WTC11 (cell line): ENCODE data around the gene ASTN2. TPM values are rescaled to one million over a fixed set of nuclear protein-coding genes. Genes with fewer than 3 reads are reported as not detected.

Experiments used
- ATAC-seq: fragments of 200-7000 bp; cut with Tn5 transposase; 2 replicates; pipeline ENCODE4 v1.10.0; 2021; ENCODE audit warnings: mild to moderate bottlenecking, moderate library complexity
- CTCF ChIA-PET: fragments of 300-600 bp; sonication (Branson Sonifier 250); formaldehyde crosslinking; loops from one replicate; lab custom pipeline; 2021; ENCODE audit warnings: antibody characterized with exemption; lab: Charles Lee
- POLR2A ChIA-PET: fragments of 350-600 bp; sonication (Branson Sonifier 250); formaldehyde crosslinking; loops from one replicate; lab custom pipeline; 2021; ENCODE audit warnings: antibody characterized with exemption; lab: Charles Lee
- DNase-seq: peaks from one replicate; pipeline ENCODE4 v3.0.0; 2021; ENCODE audit warnings: low spot score
- H3K27ac Mint-ChIP-seq: 2 replicates; pipeline ENCODE4 v1.8.0; 2021; ENCODE audit warnings: mixed read lengths
- H3K27me3 Mint-ChIP-seq: 2 replicates; pipeline ENCODE4 v1.8.0; 2021; ENCODE audit warnings: low read depth, mild to moderate bottlenecking, moderate library complexity, mixed read lengths
- H3K36me3 Mint-ChIP-seq: 2 replicates; pipeline ENCODE4 v1.8.0; 2021; ENCODE audit warnings: mixed read lengths
- H3K4me1 Mint-ChIP-seq: 2 replicates; pipeline ENCODE4 v1.8.0; 2022; ENCODE audit warnings: mixed read lengths
- H3K4me3 Mint-ChIP-seq: 2 replicates; pipeline ENCODE4 v1.8.0; 2021; ENCODE audit warnings: mild to moderate bottlenecking, moderate library complexity, mixed read lengths
- H3K9me3 Mint-ChIP-seq: 2 replicates; pipeline ENCODE4 v1.8.0; 2021; ENCODE audit warnings: mixed read lengths
- CBFB ChIP-seq: sonication (generic); formaldehyde crosslinking; IDR thresholded peaks from 2 replicates; pipeline ENCODE4 v1.8.1; 2022; ENCODE audit warnings: mild to moderate bottlenecking, low read depth, missing genetic modification reagents
- CREM ChIP-seq: sonication (generic); formaldehyde crosslinking; IDR thresholded peaks from 2 replicates; pipeline ENCODE4 v1.8.1; 2022; ENCODE audit warnings: mild to moderate bottlenecking, missing genetic modification reagents, moderate library complexity
- ERG ChIP-seq: fragments of 250-450 bp; sonication (Bioruptor Pico); IDR thresholded peaks from 2 replicates; pipeline ENCODE4 v1.8.0; 2021; ENCODE audit warnings: mild to moderate bottlenecking
- FOXP1 ChIP-seq: sonication (generic); formaldehyde crosslinking; IDR thresholded peaks from 2 replicates; pipeline ENCODE4 v1.8.0; 2022; ENCODE audit warnings: missing genetic modification reagents, mild to moderate bottlenecking, moderate library complexity, borderline replicate concordance
- HMGXB4 ChIP-seq: sonication (generic); formaldehyde crosslinking; IDR thresholded peaks from 2 replicates; pipeline ENCODE4 v1.8.1; 2023; ENCODE audit warnings: mild to moderate bottlenecking, moderate library complexity, missing genetic modification reagents
- NFATC4 ChIP-seq: fragments of 250-450 bp; sonication (Bioruptor Pico); IDR thresholded peaks from 2 replicates; pipeline ENCODE4 v1.9.0; 2021; ENCODE audit warnings: mild to moderate bottlenecking
- NFYB ChIP-seq: sonication (generic); formaldehyde crosslinking; conservative IDR thresholded peaks from 2 replicates; pipeline ENCODE4 v1.8.0; 2022; ENCODE audit warnings: low read depth, missing genetic modification reagents
- NR1H2 ChIP-seq: sonication (generic); formaldehyde crosslinking; IDR thresholded peaks from 2 replicates; pipeline ENCODE4 v1.9.0; 2021; ENCODE audit warnings: mild to moderate bottlenecking, moderate library complexity, missing genetic modification reagents
- RELA ChIP-seq: sonication (generic); formaldehyde crosslinking; IDR thresholded peaks from 2 replicates; pipeline ENCODE4 v1.8.1; 2022; ENCODE audit warnings: missing genetic modification reagents, mild to moderate bottlenecking, borderline replicate concordance
- RORB ChIP-seq: fragments of 250-450 bp; sonication (Bioruptor Pico); IDR thresholded peaks from 2 replicates; pipeline ENCODE4 v1.9.0; 2021; ENCODE audit warnings: mild to moderate bottlenecking
- ZBTB21 ChIP-seq: sonication (generic); formaldehyde crosslinking; IDR thresholded peaks from 2 replicates; pipeline ENCODE4 v1.8.1; 2023; ENCODE audit warnings: mild to moderate bottlenecking, missing genetic modification reagents, borderline replicate concordance
- ZNF671 ChIP-seq: fragments of 250-450 bp; sonication (Bioruptor Pico); IDR thresholded peaks from 2 replicates; pipeline ENCODE4 v1.8.0; 2021; ENCODE audit warnings: mild to moderate bottlenecking
- total RNA-seq: library from RNA; stranded (reverse); gene quantifications from 3 replicates; pipeline ENCODE4 v1.2.3, GENCODE V29; 2021
- TF ChIP-seq, protein P1 (sequence below): fragments of 200-600 bp; IDR thresholded peaks from 2 replicates; pipeline ENCODE4 v1.8.0; 2022; ENCODE audit warnings: antibody characterized with exemption
- TF ChIP-seq, protein P2 (sequence below): sonication (generic); formaldehyde crosslinking; IDR thresholded peaks from 2 replicates; pipeline ENCODE4 v1.8.1; 2022; ENCODE audit warnings: mild to moderate bottlenecking, missing genetic modification reagents, moderate library complexity, borderline replicate concordance
- TF ChIP-seq, protein P3 (sequence below): sonication (generic); formaldehyde crosslinking; IDR thresholded peaks from 2 replicates; pipeline ENCODE4 v1.8.1; 2023; ENCODE audit warnings: mild to moderate bottlenecking, missing genetic modification reagents, borderline replicate concordance
- TF ChIP-seq, protein P4 (sequence below): sonication (generic); formaldehyde crosslinking; IDR thresholded peaks from 2 replicates; pipeline ENCODE4 v1.8.0; 2022; ENCODE audit warnings: mild to moderate bottlenecking, missing genetic modification reagents
- TF ChIP-seq, protein P5 (sequence below): sonication (generic); formaldehyde crosslinking; conservative IDR thresholded peaks from 2 replicates; pipeline ENCODE4 v1.8.1; 2023; ENCODE audit warnings: mild to moderate bottlenecking, low read depth, missing genetic modification reagents, moderate library complexity
- TF ChIP-seq, protein P6 (sequence below): sonication (generic); formaldehyde crosslinking; IDR thresholded peaks from 2 replicates; pipeline ENCODE4 v1.8.1; 2022; ENCODE audit warnings: missing genetic modification reagents, borderline replicate concordance

ASTN2 gene
- total RNA-seq, 1 experiment from 2014 or later: 16.2 TPM

- CTCF ChIA-PET: no interaction called here
- no peaks in the 10 kb centered on the region for H3K9me3 Mint-ChIP-seq
- H3K27me3 Mint-ChIP-seq: no peaks in the 10 kb centered on the region
These were observed 1032.8 kb downstream of the ASTN2 start for GRCh38 chr9:116382053-116382452.

GRCh38 chr9:116381350-116381749 lies 1033.5 kb downstream of the ASTN2 start:
- H3K27ac Mint-ChIP-seq: no peak overlapping the region

More at GRCh38 chr9:116382053-116382452, 1032.8 kb downstream of the ASTN2 start:
- DNase-seq (no peak), ATAC-seq (no peak)
- no peaks in the 10 kb centered on the region for H3K36me3 Mint-ChIP-seq
- H3K27ac Mint-ChIP-seq: no peak overlapping the region
- no peaks in the 10 kb centered on the region for H3K4me1 Mint-ChIP-seq
- POLR2A ChIA-PET: no interaction called here
- no peak overlapping the region for H3K4me3 Mint-ChIP-seq
- TF ChIP-seq ZNF671 (CRISPR knock-in tag): no peak

More at GRCh38 chr9:116381350-116381749, 1033.5 kb downstream of the ASTN2 start:
- Mint-ChIP-seq H3K9me3 (no peaks in the 10 kb centered on the region), H3K4me3 (no peak overlapping the region), H3K4me1 (no peaks in the 10 kb centered on the region), H3K36me3 (no peaks in the 10 kb centered on the region), H3K27me3 (no peaks in the 10 kb centered on the region)
- DNase-seq (no peak), ATAC-seq (no peak)
- ChIA-PET POLR2A (no interaction called here), CTCF (no interaction called here)
- TF ChIP-seq NFATC4 (CRISPR knock-in tag) (no peak), CREM (CRISPR knock-in tag) (no peak), ZBTB21 (CRISPR knock-in tag) (no peak), HMGXB4 (CRISPR knock-in tag) (no peak), FOXP1 (CRISPR knock-in tag) (no peak), NR1H2 (no peak), RORB (CRISPR knock-in tag) (no peak), NFYB (CRISPR knock-in tag) (no peak), RELA (CRISPR knock-in tag) (no peak), ERG (CRISPR knock-in tag) (no peak), CBFB (CRISPR knock-in tag) (no peak)
- TF ChIP-seq, protein P1, sequence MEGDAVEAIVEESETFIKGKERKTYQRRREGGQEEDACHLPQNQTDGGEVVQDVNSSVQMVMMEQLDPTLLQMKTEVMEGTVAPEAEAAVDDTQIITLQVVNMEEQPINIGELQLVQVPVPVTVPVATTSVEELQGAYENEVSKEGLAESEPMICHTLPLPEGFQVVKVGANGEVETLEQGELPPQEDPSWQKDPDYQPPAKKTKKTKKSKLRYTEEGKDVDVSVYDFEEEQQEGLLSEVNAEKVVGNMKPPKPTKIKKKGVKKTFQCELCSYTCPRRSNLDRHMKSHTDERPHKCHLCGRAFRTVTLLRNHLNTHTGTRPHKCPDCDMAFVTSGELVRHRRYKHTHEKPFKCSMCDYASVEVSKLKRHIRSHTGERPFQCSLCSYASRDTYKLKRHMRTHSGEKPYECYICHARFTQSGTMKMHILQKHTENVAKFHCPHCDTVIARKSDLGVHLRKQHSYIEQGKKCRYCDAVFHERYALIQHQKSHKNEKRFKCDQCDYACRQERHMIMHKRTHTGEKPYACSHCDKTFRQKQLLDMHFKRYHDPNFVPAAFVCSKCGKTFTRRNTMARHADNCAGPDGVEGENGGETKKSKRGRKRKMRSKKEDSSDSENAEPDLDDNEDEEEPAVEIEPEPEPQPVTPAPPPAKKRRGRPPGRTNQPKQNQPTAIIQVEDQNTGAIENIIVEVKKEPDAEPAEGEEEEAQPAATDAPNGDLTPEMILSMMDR: no peak
- TF ChIP-seq, protein P2, sequence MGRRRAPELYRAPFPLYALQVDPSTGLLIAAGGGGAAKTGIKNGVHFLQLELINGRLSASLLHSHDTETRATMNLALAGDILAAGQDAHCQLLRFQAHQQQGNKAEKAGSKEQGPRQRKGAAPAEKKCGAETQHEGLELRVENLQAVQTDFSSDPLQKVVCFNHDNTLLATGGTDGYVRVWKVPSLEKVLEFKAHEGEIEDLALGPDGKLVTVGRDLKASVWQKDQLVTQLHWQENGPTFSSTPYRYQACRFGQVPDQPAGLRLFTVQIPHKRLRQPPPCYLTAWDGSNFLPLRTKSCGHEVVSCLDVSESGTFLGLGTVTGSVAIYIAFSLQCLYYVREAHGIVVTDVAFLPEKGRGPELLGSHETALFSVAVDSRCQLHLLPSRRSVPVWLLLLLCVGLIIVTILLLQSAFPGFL: no peak
- TF ChIP-seq, protein P3, sequence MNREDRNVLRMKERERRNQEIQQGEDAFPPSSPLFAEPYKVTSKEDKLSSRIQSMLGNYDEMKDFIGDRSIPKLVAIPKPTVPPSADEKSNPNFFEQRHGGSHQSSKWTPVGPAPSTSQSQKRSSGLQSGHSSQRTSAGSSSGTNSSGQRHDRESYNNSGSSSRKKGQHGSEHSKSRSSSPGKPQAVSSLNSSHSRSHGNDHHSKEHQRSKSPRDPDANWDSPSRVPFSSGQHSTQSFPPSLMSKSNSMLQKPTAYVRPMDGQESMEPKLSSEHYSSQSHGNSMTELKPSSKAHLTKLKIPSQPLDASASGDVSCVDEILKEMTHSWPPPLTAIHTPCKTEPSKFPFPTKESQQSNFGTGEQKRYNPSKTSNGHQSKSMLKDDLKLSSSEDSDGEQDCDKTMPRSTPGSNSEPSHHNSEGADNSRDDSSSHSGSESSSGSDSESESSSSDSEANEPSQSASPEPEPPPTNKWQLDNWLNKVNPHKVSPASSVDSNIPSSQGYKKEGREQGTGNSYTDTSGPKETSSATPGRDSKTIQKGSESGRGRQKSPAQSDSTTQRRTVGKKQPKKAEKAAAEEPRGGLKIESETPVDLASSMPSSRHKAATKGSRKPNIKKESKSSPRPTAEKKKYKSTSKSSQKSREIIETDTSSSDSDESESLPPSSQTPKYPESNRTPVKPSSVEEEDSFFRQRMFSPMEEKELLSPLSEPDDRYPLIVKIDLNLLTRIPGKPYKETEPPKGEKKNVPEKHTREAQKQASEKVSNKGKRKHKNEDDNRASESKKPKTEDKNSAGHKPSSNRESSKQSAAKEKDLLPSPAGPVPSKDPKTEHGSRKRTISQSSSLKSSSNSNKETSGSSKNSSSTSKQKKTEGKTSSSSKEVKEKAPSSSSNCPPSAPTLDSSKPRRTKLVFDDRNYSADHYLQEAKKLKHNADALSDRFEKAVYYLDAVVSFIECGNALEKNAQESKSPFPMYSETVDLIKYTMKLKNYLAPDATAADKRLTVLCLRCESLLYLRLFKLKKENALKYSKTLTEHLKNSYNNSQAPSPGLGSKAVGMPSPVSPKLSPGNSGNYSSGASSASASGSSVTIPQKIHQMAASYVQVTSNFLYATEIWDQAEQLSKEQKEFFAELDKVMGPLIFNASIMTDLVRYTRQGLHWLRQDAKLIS (CRISPR knock-in tag): no peak
- TF ChIP-seq, protein P4, sequence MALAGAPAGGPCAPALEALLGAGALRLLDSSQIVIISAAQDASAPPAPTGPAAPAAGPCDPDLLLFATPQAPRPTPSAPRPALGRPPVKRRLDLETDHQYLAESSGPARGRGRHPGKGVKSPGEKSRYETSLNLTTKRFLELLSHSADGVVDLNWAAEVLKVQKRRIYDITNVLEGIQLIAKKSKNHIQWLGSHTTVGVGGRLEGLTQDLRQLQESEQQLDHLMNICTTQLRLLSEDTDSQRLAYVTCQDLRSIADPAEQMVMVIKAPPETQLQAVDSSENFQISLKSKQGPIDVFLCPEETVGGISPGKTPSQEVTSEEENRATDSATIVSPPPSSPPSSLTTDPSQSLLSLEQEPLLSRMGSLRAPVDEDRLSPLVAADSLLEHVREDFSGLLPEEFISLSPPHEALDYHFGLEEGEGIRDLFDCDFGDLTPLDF (CRISPR knock-in tag): no peak
- TF ChIP-seq, protein P5, sequence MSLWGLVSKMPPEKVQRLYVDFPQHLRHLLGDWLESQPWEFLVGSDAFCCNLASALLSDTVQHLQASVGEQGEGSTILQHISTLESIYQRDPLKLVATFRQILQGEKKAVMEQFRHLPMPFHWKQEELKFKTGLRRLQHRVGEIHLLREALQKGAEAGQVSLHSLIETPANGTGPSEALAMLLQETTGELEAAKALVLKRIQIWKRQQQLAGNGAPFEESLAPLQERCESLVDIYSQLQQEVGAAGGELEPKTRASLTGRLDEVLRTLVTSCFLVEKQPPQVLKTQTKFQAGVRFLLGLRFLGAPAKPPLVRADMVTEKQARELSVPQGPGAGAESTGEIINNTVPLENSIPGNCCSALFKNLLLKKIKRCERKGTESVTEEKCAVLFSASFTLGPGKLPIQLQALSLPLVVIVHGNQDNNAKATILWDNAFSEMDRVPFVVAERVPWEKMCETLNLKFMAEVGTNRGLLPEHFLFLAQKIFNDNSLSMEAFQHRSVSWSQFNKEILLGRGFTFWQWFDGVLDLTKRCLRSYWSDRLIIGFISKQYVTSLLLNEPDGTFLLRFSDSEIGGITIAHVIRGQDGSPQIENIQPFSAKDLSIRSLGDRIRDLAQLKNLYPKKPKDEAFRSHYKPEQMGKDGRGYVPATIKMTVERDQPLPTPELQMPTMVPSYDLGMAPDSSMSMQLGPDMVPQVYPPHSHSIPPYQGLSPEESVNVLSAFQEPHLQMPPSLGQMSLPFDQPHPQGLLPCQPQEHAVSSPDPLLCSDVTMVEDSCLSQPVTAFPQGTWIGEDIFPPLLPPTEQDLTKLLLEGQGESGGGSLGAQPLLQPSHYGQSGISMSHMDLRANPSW (CRISPR knock-in tag): no peak
- TF ChIP-seq, protein P6, sequence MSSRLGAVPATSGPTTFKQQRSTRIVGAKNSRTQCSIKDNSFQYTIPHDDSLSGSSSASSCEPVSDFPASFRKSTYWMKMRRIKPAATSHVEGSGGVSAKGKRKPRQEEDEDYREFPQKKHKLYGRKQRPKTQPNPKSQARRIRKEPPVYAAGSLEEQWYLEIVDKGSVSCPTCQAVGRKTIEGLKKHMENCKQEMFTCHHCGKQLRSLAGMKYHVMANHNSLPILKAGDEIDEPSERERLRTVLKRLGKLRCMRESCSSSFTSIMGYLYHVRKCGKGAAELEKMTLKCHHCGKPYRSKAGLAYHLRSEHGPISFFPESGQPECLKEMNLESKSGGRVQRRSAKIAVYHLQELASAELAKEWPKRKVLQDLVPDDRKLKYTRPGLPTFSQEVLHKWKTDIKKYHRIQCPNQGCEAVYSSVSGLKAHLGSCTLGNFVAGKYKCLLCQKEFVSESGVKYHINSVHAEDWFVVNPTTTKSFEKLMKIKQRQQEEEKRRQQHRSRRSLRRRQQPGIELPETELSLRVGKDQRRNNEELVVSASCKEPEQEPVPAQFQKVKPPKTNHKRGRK: no peak
